Natural killer cell (primary cell): ENCODE measurements around the gene RHOBTB3. TPM values are rescaled to one million over a fixed set of nuclear protein-coding genes. Genes with fewer than 3 reads are reported as not detected.
"Not testable (repeated sequence)": the region's sequence is repeated elsewhere in the genome, so short reads cannot be mapped to it uniquely, and the experiment has no call there.

ENCODE experiments used
- ATAC-seq, 3 donors: fragments of 150-1000 bp in 2 of 3; fragments of 200-7000 bp in 1 of 3; cut with Tn5 transposase; 1 replicate in 1 of 3; 2 replicates in 2 of 3; pipeline ENCODE4 v1.10.0; 2021; ENCODE audit warnings: mild to moderate bottlenecking in 2 of 3, moderate library complexity in 2 of 3
- DNase-seq, 2 donors: peaks; one replicate each; pipeline versions ENCODE4 v3.0.0 to v3.0.0-alpha.2; 2013 to 2021; ENCODE audit warnings: mixed read lengths in 1 of 2
- H3K27ac ChIP-seq: one replicate; pipeline ENCODE4 v1.5.1; 2013; ENCODE audit warnings: mild to moderate bottlenecking, low read length
- H3K27me3 ChIP-seq: one replicate; pipeline ENCODE4 v1.6.1; 2013; ENCODE audit warnings: low read length; ENCODE audit not compliant: control insufficient read depth, insufficient read depth
- H3K36me3 ChIP-seq: one replicate; pipeline ENCODE4 v1.6.1; 2013; ENCODE audit warnings: low read length; ENCODE audit not compliant: control insufficient read depth, insufficient read depth
- H3K4me1 ChIP-seq: one replicate; pipeline ENCODE4 v1.6.1; 2013; ENCODE audit warnings: low read length; ENCODE audit not compliant: control insufficient read depth, insufficient read depth
- H3K4me3 ChIP-seq: one replicate; pipeline ENCODE4 v1.5.1; 2013; ENCODE audit warnings: low read length
- H3K9me3 ChIP-seq: one replicate; pipeline ENCODE4 v1.6.1; 2013; ENCODE audit warnings: low read length; ENCODE audit not compliant: control insufficient read depth, insufficient read depth
- H3K27ac Mint-ChIP-seq, 2 donors: one replicate each; pipeline ENCODE4 v1.8.0; 2022; ENCODE audit warnings: mild to moderate bottlenecking in 2 of 2, mixed read lengths in 2 of 2, moderate library complexity in 1 of 2
- H3K27me3 Mint-ChIP-seq, 2 donors: one replicate each; pipeline ENCODE4 v1.8.0; 2022; ENCODE audit warnings: low read depth in 2 of 2, mixed read lengths in 2 of 2
- H3K36me3 Mint-ChIP-seq: one replicate; pipeline ENCODE4 v1.8.0; 2022; ENCODE audit warnings: mixed read lengths
- H3K4me1 Mint-ChIP-seq, 2 donors: one replicate each; pipeline ENCODE4 v1.8.0; 2022; ENCODE audit warnings: mixed read lengths in 2 of 2
- H3K4me3 Mint-ChIP-seq: one replicate; pipeline ENCODE4 v1.8.0; 2022; ENCODE audit warnings: mild to moderate bottlenecking, moderate library complexity, mixed read lengths
- H3K9me3 Mint-ChIP-seq, 2 donors: one replicate each; pipeline ENCODE4 v1.8.0; 2022; ENCODE audit warnings: mixed read lengths in 2 of 2
- CTCF ChIP-seq: fragments of 200-600 bp; IDR thresholded peaks from one replicate; pipeline ENCODE4 v1.8.0; 2022; ENCODE audit warnings: antibody characterized with exemption
- WGBS: methylation state at CpG from one replicate; pipeline ENCODE4 v1.1.7; 2013; ENCODE audit warnings: missing lambda C conversion rate; ENCODE audit not compliant: insufficient coverage; 5-methylcytosine and 5-hydroxymethylcytosine counted together
- intact Hi-C: fragments of 100-400 bp; cut with micrococcal nuclease; formaldehyde crosslinking; loops from one replicate; pipeline ENCODE4 v1.14.2; 2022
- total RNA-seq, 4 donors: library from RNA; stranded (reverse); fragments of 120-200 nt in 1 of 4; gene quantifications; one replicate each; pipeline versions ENCODE4 v1.2.3 to v1.2.4, GENCODE V29; 2013 to 2022

The RHOBTB3 gene
- total RNA-seq, 3 donors from 2014 or later (not counting 1 experiment from before 2014, with no cell fraction given): 46.5 to 55.1 (median 46.5) TPM

GRCh38 chr5:95711501-95712346 lies 19.4 kb upstream of the RHOBTB3 start:
- H3K4me1 Mint-ChIP-seq: peaks cover 10 to 15% of the 10 kb centered on the region in 2 donors
- H3K27me3 Mint-ChIP-seq: no peaks in the 10 kb centered on the region
- H3K4me3 ChIP-seq: no peak overlapping the region
- no peak overlapping the region for H3K27ac Mint-ChIP-seq
- no peaks in the 10 kb centered on the region for H3K9me3 ChIP-seq
- ATAC-seq (no peak), DNase-seq (no peak)
- intact Hi-C loops: no loop called here
- H3K4me1 ChIP-seq: peaks cover 4% of the 10 kb centered on the region
- H3K9me3 Mint-ChIP-seq: no peaks in the 10 kb centered on the region
- no peak overlapping the region for H3K4me3 Mint-ChIP-seq
- no peaks in the 10 kb centered on the region for H3K36me3 Mint-ChIP-seq
- H3K27ac ChIP-seq: no peak overlapping the region
- TF ChIP-seq CTCF: no peak
- no peaks in the 10 kb centered on the region for H3K27me3 ChIP-seq
- WGBS: 96% methylated on average over 26 of the region's 27 CpGs
- H3K36me3 ChIP-seq: no peaks in the 10 kb centered on the region

- WGBS: 95% methylated on average over 2 of the region's 2 CpGs
- no peaks in the 10 kb centered on the region for H3K9me3 Mint-ChIP-seq
- ATAC-seq: no peak
- H3K27me3 ChIP-seq: no peaks in the 10 kb centered on the region
- no peak for TF ChIP-seq CTCF
- H3K36me3 ChIP-seq: no peaks in the 10 kb centered on the region
- no peak overlapping the region for H3K4me3 ChIP-seq
- H3K27ac ChIP-seq: no peak overlapping the region
- no peaks in the 10 kb centered on the region for H3K27me3 Mint-ChIP-seq
- H3K9me3 ChIP-seq: no peaks in the 10 kb centered on the region
- no peaks in the 10 kb centered on the region for H3K36me3 Mint-ChIP-seq
- peaks cover 4% of the 10 kb centered on the region for H3K4me1 ChIP-seq
- peaks cover 10 to 15% of the 10 kb centered on the region in 2 donors for H3K4me1 Mint-ChIP-seq
- H3K27ac Mint-ChIP-seq: no peak overlapping the region
- intact Hi-C loops: no loop called here
- DNase-seq: no peak
- no peak overlapping the region for H3K4me3 Mint-ChIP-seq
Observed at GRCh38 chr5:95712347-95712958, 18.7 kb upstream of the RHOBTB3 start.

GRCh38 chr5:95713246-95713645 lies 17.9 kb upstream of the RHOBTB3 start:
- H3K27me3 Mint-ChIP-seq, DNase-seq, H3K27ac Mint-ChIP-seq, H3K4me1 ChIP-seq, ATAC-seq, H3K4me3 Mint-ChIP-seq, H3K9me3 Mint-ChIP-seq, H3K36me3 ChIP-seq, intact Hi-C loops, H3K36me3 Mint-ChIP-seq, H3K4me3 ChIP-seq, H3K27me3 ChIP-seq, H3K9me3 ChIP-seq, H3K27ac ChIP-seq: not testable (repeated sequence)
- no CpG with 5 or more reads among the region's 5 CpGs for WGBS
- peaks cover 10 to 15% of the 10 kb centered on the region in 2 donors for H3K4me1 Mint-ChIP-seq

- Histone ChIP-seq H3K27me3 (no peaks in the 10 kb centered on the region), H3K9me3 (no peaks in the 10 kb centered on the region), H3K27ac (no peak overlapping the region), H3K4me1 (peaks cover 4% of the 10 kb centered on the region), H3K4me3 (no peak overlapping the region), H3K36me3 (no peaks in the 10 kb centered on the region)
- no peaks in the 10 kb centered on the region for H3K9me3 Mint-ChIP-seq
- no peaks in the 10 kb centered on the region for H3K36me3 Mint-ChIP-seq
- intact Hi-C loops: no loop called here
- DNase-seq: no peak
- no peak for ATAC-seq
- WGBS: 96% methylated on average over 4 of the region's 4 CpGs
- no peak for TF ChIP-seq CTCF
- H3K4me1 Mint-ChIP-seq: peaks cover 10 to 15% of the 10 kb centered on the region in 2 donors
- no peak overlapping the region for H3K27ac Mint-ChIP-seq
- H3K27me3 Mint-ChIP-seq: no peaks in the 10 kb centered on the region
- H3K4me3 Mint-ChIP-seq: no peak overlapping the region
Observed at GRCh38 chr5:95713960-95714710, 17.0 kb upstream of the RHOBTB3 start.
